ENCODE data around the gene RRP8. TPM values are rescaled to one million over a fixed set of nuclear protein-coding genes. Genes with fewer than 3 reads are reported as not detected.

RRP8 gene
- total and polyA plus RNA-seq, 10 of the 15 experiments (the other 5 are each of a cell fraction or from before 2014, with no cell fraction given): 4.7 to 51.2 (median 23.9) TPM

DNA sequence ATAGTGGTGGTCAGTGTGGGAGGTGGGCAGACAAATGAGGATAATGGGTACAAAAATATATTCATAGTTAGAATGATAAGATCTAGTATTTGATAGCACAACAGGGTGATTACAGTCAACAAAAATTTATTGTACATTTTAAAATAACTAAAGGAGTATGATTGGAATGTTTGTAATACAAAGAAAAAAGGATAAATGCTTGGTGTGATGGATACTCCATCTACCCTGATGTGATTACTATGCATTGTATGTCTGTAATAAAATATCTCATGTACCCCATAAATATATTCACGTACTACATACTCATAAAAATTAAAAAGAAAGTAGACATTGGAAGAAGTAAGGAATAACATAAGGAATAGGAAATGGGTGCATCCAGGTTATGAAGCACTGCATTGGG is 15.4 kb downstream of the RRP8 start:
- no peak overlapping the region for H2AFZ ChIP-seq (ENCODE audit: control insufficient read depth, low read depth, low read length)
- SMC1A ChIA-PET (ENCODE audit: uncharacterized antibody, unreplicated experiment): interaction anchor here (1.7 kb wide), 1 partner anchor 9 kb away, joined by 6 read pairs; no protein-coding TSS in a partner anchor
- H3K4me2 ChIP-seq (ENCODE audit: control insufficient read depth, insufficient read depth): no peak overlapping the region
- no peaks in the 10 kb centered on the region for H3K79me2 ChIP-seq (ENCODE audit: control insufficient read depth, insufficient read depth, low read length)
- no TSS peak for BruUV-seq (replicated peaks)
- RAD21 ChIA-PET (ENCODE audit: unreplicated experiment): no interaction called here
- POLR2A ChIA-PET: no interaction called here
- in situ Hi-C loops (cut with MboI): no loop called here
- ATAC-seq (no peak), DNase-seq (ENCODE audit: low read depth, low spot score) (no peak), FAIRE-seq (no peak)
- H3K4me1 ChIP-seq (ENCODE audit: control insufficient read depth, insufficient read depth, low read length): no peaks in the 10 kb centered on the region
- H3K4me3 ChIP-seq: no peak overlapping the region
- no peaks in the 10 kb centered on the region for H3K27me3 ChIP-seq (replicated peaks in 1 of 2; ENCODE audit: control insufficient read depth in 2 of 2, insufficient read depth in 2 of 2, low read length in 1 of 2)
- CTCF ChIA-PET: no interaction called here
- TF ChIP-seq NFYA (IDR thresholded peaks at IDR 0.05; ENCODE audit: borderline replicate concordance, low read depth, low read length) (no peak), CHD4 (IDR thresholded peaks at IDR 0.05) (no peak), SREBF2 (IDR thresholded peaks at IDR 0.05; ENCODE audit: low read length) (no peak)
- H3K27ac ChIP-seq (ENCODE audit: control insufficient read depth, insufficient read depth): no peak overlapping the region
- peaks cover 0 to 5% of the 10 kb centered on the region in 2 experiments; a peak in 2 of 4 replicates for H3K36me3 ChIP-seq (ENCODE audit: control insufficient read depth in 2 of 2, insufficient read depth in 2 of 2, low read length in 1 of 2)
- intact Hi-C loops (cut with micrococcal nuclease; ENCODE audit: unreplicated experiment): no loop called here
- no peaks in the 10 kb centered on the region for H3K9me3 ChIP-seq (replicated peaks; ENCODE audit: control insufficient read depth, insufficient read depth, low read length)
- WGBS (ENCODE audit: insufficient coverage, insufficient replicate concordance, low lambda C conversion rate, missing lambda C conversion rate): 89% methylated on average over 1 of the region's 1 CpG
- H4K20me1 ChIP-seq (ENCODE audit: control insufficient read depth, insufficient read depth): no peaks in the 10 kb centered on the region
- H3K9ac ChIP-seq (ENCODE audit: control insufficient read depth, insufficient read depth, low read length): no peak overlapping the region

- ChIA-PET SMC1A (ENCODE audit: uncharacterized antibody, unreplicated experiment) (interaction anchor here (1.7 kb wide), 1 partner anchor 9 kb away, joined by 6 read pairs; no protein-coding TSS in a partner anchor), POLR2A (no interaction called here), CTCF (interaction anchor here (1.0 kb wide), 1 partner anchor 15 kb away, joined by 3 read pairs; no protein-coding TSS in a partner anchor), RAD21 (ENCODE audit: unreplicated experiment) (interaction anchor here (0.6 kb wide), 1 partner anchor 293 kb away, joined by 3 read pairs; no protein-coding TSS in a partner anchor)
- Histone ChIP-seq H3K36me3 (ENCODE audit: control insufficient read depth in 2 of 2, insufficient read depth in 2 of 2, low read length in 1 of 2) (peaks cover 0 to under 1% of the 10 kb centered on the region in 2 experiments; a peak in 2 of 4 replicates), H3K27me3 (replicated peaks in 1 of 2; ENCODE audit: control insufficient read depth in 2 of 2, insufficient read depth in 2 of 2, low read length in 1 of 2) (no peaks in the 10 kb centered on the region), H3K4me1 (ENCODE audit: control insufficient read depth, insufficient read depth, low read length) (no peaks in the 10 kb centered on the region), H2AFZ (ENCODE audit: control insufficient read depth, low read depth, low read length) (no peak overlapping the region), H4K20me1 (ENCODE audit: control insufficient read depth, insufficient read depth) (no peaks in the 10 kb centered on the region), H3K79me2 (ENCODE audit: control insufficient read depth, insufficient read depth, low read length) (no peaks in the 10 kb centered on the region), H3K4me2 (ENCODE audit: control insufficient read depth, insufficient read depth) (no peak overlapping the region), H3K27ac (ENCODE audit: control insufficient read depth, insufficient read depth) (no peak overlapping the region), H3K9me3 (replicated peaks; ENCODE audit: control insufficient read depth, insufficient read depth, low read length) (no peaks in the 10 kb centered on the region), H3K4me3 (no peak overlapping the region), H3K9ac (ENCODE audit: control insufficient read depth, insufficient read depth, low read length) (no peak overlapping the region)
- intact Hi-C loops (cut with micrococcal nuclease; ENCODE audit: unreplicated experiment): no loop called here
- DNase-seq (ENCODE audit: low read depth, low spot score) (no peak), FAIRE-seq (no peak), ATAC-seq (no peak)
- in situ Hi-C loops (cut with MboI): no loop called here
- BruUV-seq (replicated peaks): no TSS peak
- 95% methylated on average over 11 of the region's 11 CpGs for WGBS (ENCODE audit: insufficient coverage, insufficient replicate concordance, low lambda C conversion rate, missing lambda C conversion rate)
- TF ChIP-seq CREB1 (IDR thresholded peaks at IDR 0.05; ENCODE audit: low read depth) (no peak), IKZF2 (IDR thresholded peaks at IDR 0.05) (no peak), ZBTB40 (IDR thresholded peaks at IDR 0.05; ENCODE audit: borderline replicate concordance) (no peak), CHD2 (IDR thresholded peaks at IDR 0.05; ENCODE audit: borderline replicate concordance, low read depth, low read length) (no peak), RFX5 (IDR thresholded peaks at IDR 0.05; ENCODE audit: low read depth, low read length) (no peak)
- TF ChIP-seq, protein P1, sequence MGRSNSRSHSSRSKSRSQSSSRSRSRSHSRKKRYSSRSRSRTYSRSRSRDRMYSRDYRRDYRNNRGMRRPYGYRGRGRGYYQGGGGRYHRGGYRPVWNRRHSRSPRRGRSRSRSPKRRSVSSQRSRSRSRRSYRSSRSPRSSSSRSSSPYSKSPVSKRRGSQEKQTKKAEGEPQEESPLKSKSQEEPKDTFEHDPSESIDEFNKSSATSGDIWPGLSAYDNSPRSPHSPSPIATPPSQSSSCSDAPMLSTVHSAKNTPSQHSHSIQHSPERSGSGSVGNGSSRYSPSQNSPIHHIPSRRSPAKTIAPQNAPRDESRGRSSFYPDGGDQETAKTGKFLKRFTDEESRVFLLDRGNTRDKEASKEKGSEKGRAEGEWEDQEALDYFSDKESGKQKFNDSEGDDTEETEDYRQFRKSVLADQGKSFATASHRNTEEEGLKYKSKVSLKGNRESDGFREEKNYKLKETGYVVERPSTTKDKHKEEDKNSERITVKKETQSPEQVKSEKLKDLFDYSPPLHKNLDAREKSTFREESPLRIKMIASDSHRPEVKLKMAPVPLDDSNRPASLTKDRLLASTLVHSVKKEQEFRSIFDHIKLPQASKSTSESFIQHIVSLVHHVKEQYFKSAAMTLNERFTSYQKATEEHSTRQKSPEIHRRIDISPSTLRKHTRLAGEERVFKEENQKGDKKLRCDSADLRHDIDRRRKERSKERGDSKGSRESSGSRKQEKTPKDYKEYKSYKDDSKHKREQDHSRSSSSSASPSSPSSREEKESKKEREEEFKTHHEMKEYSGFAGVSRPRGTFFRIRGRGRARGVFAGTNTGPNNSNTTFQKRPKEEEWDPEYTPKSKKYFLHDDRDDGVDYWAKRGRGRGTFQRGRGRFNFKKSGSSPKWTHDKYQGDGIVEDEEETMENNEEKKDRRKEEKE (IDR thresholded peaks at IDR 0.05): no peak
Measured at GRCh38 chr11:6587360-6587953, 16.0 kb downstream of the RRP8 start.

All from GM12878 (cell line).